ENCODE data around the gene PHLDA1.

The PHLDA1 gene

DNA sequence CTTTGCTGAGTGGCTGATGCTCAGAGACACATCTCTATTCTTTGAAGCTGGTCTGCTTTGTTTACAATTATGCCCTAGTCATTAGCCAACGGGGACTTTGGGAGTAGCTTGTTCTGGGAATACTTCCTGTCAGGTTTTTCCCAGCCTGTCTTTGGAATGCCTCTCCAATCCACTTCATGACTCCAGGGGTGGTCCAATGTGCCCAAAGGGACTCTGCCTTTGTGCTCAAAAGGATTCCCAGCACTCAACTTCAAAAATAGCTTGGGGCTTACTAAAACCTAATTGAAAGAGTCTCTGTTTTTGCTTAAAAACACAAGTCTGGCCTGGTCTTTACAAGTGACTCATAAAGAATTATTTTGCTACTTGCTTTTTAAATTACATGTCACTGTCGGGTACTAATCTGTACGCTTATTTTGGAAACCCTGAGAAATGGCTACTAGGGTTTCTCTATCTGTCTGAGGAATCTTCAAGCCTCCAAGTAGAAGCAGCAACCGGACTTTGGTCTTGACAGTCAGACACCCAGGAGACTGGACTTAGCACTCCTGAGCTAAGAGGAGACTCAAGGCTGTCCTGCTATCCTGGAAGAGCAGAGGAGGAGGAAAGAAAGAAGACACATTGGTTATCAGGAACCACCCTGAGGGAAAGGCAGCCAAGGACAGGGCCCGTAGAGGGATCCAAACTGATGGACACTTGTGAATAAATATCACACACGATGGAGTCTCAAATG is 20.7 kb downstream of the PHLDA1 start:
- Histone ChIP-seq H3K27me3 (ENCODE audit: insufficient read depth, low read length) (no peaks in the 10 kb centered on the region), H3K9me3 (ENCODE audit: insufficient read depth, low read depth, low read length) (no peaks in the 10 kb centered on the region), H3K27ac (ENCODE audit: low read length) (no peak overlapping the region), H3K9ac (ENCODE audit: low read depth, low read length) (no peak overlapping the region), H3K4me1 (ENCODE audit: insufficient read depth, low read length) (peaks cover 19% of the 10 kb centered on the region), H3K4me3 (ENCODE audit: low read length) (no peak overlapping the region), H3K36me3 (ENCODE audit: insufficient read depth, low read depth, low read length) (no peaks in the 10 kb centered on the region)

DNA sequence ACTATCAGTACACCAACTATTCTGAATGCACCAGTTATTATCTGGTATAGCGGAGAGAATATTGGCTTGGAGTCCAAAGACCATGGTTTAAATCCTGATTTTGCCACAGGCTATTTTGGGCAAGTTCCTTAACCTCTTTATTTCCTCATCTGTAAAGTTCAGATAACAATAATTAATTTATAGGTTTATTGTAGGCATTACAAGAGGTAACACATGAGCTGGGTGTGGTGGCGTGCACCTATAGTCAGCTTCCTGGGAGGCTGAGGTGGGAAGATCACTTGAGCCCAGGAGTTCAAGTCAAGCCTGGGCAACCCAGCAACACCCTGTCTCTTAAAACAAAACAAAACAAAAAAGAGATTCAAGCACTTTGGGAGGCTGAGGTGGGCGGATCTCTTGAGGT is 23.1 kb downstream of the PHLDA1 start:
- Histone ChIP-seq H3K27ac (ENCODE audit: low read length) (no peak overlapping the region), H3K27me3 (ENCODE audit: insufficient read depth, low read length) (no peaks in the 10 kb centered on the region), H3K9me3 (ENCODE audit: insufficient read depth, low read depth, low read length) (peaks cover 8% of the 10 kb centered on the region; the same call in 1 of the 2 replicates), H3K4me1 (ENCODE audit: insufficient read depth, low read length) (peaks cover 19% of the 10 kb centered on the region), H3K9ac (ENCODE audit: low read depth, low read length) (no peak overlapping the region), H3K4me3 (ENCODE audit: low read length) (no peak overlapping the region), H3K36me3 (ENCODE audit: insufficient read depth, low read depth, low read length) (no peaks in the 10 kb centered on the region)

DNA sequence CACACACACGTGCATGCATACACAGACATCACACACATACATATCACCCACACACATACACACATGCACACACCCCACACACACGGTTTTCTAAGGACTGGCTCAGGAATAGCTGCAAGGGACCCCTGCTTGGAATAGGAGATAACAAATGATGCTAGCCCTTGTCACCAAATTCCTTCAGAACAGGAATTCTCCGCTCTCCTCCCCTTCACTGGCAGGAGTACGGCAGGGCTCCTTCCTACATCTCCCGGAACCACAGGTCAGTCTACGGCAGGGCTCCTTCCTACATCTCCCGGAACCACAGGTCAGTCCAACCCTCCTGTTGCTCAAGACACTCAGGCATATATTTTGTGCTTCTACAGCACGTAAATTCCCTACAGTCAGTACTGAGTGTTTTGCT is 23.9 kb downstream of the PHLDA1 start:
- Histone ChIP-seq H3K36me3 (ENCODE audit: insufficient read depth, low read depth, low read length) (no peaks in the 10 kb centered on the region), H3K27ac (ENCODE audit: low read length) (no peak overlapping the region), H3K4me3 (ENCODE audit: low read length) (no peak overlapping the region), H3K9ac (ENCODE audit: low read depth, low read length) (no peak overlapping the region), H3K27me3 (ENCODE audit: insufficient read depth, low read length) (no peaks in the 10 kb centered on the region), H3K9me3 (ENCODE audit: insufficient read depth, low read depth, low read length) (peaks cover 8% of the 10 kb centered on the region; the same call in 1 of the 2 replicates), H3K4me1 (ENCODE audit: insufficient read depth, low read length) (peaks cover 19% of the 10 kb centered on the region)

DNA sequence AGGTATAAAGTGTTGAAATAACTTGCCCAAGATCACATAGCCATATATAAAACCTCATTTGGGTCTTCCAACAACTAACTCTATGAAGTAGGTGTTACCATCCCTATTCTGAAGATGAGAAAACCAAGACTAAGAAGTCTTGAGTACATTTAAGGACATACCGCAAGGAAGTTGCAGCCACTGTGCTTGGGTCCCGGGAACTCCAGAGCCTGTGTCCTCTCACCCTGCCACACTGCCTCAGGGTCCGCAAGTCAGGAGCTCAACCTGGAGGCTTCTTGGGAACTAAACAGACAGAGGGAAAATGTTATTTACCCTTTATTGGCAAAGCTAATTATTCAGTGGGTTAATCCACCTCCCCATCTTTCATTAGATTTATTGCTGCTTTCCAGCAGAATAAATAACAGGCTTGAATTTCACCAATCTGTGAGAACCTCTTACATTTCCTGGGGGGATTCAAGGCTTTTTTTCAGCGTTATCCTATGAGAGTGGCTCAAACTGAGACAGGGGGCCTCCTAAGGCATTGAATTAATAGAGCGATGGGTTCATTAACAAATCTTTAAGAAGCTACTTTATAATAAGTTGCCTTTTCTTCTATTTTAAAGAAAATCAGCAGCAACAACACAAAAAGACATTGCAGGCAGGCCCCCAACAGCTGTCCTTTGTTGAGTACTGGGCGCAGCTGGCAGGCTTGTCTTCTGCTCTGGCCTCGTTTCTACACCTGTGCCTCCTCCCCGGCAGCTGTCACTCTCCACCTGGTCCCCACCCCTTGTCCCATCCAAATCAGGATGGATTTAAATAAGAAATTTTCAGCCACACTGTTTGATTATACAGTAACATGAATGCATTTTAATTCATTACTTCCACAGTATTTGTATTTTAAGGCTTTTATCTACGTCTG is 25.3 kb downstream of the PHLDA1 start:
- Histone ChIP-seq H3K27ac (ENCODE audit: low read length) (no peak overlapping the region), H3K9ac (ENCODE audit: low read depth, low read length) (no peak overlapping the region), H3K4me3 (ENCODE audit: low read length) (no peak overlapping the region), H3K36me3 (ENCODE audit: insufficient read depth, low read depth, low read length) (no peaks in the 10 kb centered on the region), H3K27me3 (ENCODE audit: insufficient read depth, low read length) (no peaks in the 10 kb centered on the region), H3K4me1 (ENCODE audit: insufficient read depth, low read length) (peaks cover 19% of the 10 kb centered on the region), H3K9me3 (ENCODE audit: insufficient read depth, low read depth, low read length) (peaks cover 8% of the 10 kb centered on the region; the same call in 1 of the 2 replicates)

DNA sequence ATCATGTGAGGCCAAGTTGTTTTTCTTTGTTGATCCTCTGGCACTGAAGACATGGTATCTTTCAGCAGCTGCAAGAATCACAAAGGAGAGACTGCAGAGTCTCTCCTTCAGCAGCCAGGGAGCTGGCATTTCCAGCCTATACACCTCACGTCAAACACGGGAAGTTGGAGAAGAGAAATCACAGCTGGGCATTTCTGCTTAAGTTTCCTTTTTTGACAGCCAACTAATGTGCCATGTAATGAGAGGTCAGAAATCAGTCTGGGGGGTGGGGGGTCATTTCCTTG is 28.3 kb downstream of the PHLDA1 start:
- Histone ChIP-seq H3K27me3 (ENCODE audit: insufficient read depth, low read length) (no peaks in the 10 kb centered on the region), H3K9me3 (ENCODE audit: insufficient read depth, low read depth, low read length) (peaks cover 8% of the 10 kb centered on the region; the same call in 1 of the 2 replicates), H3K4me1 (ENCODE audit: insufficient read depth, low read length) (peaks cover 5% of the 10 kb centered on the region; the same call in 1 of the 2 replicates), H3K36me3 (ENCODE audit: insufficient read depth, low read depth, low read length) (no peaks in the 10 kb centered on the region), H3K4me3 (ENCODE audit: low read length) (no peak overlapping the region), H3K27ac (ENCODE audit: low read length) (no peak overlapping the region), H3K9ac (ENCODE audit: low read depth, low read length) (0 out of 2 replicates have a peak overlapping the region, but pooled peaks have one; percentile 42)

DNA sequence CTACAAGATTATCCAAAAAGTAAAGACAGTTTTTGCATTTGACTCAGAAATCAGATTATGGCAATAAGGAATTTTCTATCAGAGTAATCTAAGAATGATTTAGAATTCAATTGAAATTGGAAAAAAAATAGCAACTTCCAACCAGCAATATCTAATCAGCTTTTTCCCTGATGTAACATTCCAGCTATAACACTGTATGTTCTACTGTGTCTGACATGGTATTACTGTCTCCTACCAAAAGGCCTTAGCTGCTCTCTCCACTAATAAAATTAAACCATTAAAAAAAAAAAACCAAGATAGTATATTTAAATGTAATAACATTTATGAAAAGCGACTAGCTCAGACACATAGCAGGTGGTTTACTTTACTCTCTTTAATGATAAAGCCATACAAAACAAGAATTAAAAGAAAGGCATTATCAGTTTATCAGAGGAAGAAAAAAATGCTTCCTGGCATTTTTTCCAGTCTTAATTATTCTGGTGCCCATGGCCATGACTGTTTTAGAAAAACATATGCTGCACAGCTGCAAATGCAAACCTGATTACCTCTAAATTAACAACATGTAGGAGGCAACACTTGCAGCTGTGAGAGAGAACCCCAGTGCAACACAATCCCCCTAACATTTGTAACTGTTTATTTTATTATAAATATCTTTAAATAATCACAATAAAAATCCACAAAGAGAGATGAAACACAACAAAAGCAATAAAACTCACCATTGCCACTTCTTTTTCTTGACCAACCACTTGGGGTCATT is 28.8 kb downstream of the PHLDA1 start:
- Histone ChIP-seq H3K9ac (ENCODE audit: low read depth, low read length) (no peak overlapping the region), H3K27me3 (ENCODE audit: insufficient read depth, low read length) (no peaks in the 10 kb centered on the region), H3K36me3 (ENCODE audit: insufficient read depth, low read depth, low read length) (no peaks in the 10 kb centered on the region), H3K9me3 (ENCODE audit: insufficient read depth, low read depth, low read length) (peaks cover 8% of the 10 kb centered on the region; the same call in 1 of the 2 replicates), H3K4me3 (ENCODE audit: low read length) (no peak overlapping the region), H3K4me1 (ENCODE audit: insufficient read depth, low read length) (peaks cover 5% of the 10 kb centered on the region; the same call in 1 of the 2 replicates), H3K27ac (ENCODE audit: low read length) (no peak overlapping the region)

DNA sequence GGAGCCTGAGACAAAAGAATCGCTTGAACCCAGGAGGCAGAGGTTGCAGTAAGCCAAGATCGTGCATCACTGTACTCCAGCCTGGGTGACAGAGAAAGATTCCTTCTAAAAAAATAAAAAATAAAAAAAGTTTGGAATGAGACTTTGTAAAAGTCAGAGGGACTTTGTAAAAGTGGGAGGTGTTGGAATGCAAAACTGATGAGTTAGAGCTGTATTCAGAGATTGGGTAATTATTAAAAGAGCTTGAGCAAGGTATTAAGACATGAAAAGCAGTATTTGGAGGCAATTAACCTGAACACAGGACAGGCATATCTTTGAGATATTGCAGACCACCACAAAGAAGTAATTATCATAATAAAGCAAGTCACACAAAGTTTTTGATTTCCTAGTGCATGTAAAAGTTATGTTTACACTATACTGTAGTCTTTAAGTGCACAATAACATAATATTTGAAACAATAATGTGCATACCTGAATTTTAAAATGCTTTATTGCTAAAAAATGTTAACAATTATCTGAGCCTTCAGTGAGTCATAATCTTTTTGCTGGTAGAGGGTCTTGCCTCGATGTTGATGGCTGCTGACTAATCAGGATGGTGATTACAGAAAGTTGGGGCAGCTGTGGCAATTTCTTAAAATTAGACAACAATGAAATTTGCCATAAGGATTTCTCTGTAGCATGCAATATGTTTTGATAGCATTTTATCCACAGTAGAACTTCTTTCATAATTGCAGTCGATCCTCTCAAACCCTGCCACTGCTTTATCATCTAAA is 33.1 kb downstream of the PHLDA1 start:
- H3K9ac ChIP-seq (ENCODE audit: low read depth, low read length) = no peak overlapping the region
- no peak overlapping the region for H3K4me3 ChIP-seq (ENCODE audit: low read length)
- no peaks in the 10 kb centered on the region for H3K9me3 ChIP-seq (ENCODE audit: insufficient read depth, low read depth, low read length)
- no peaks in the 10 kb centered on the region for H3K4me1 ChIP-seq (ENCODE audit: insufficient read depth, low read length)
- no peaks in the 10 kb centered on the region for H3K27me3 ChIP-seq (ENCODE audit: insufficient read depth, low read length)
- no peak overlapping the region for H3K27ac ChIP-seq (ENCODE audit: low read length)
- H3K36me3 ChIP-seq (ENCODE audit: insufficient read depth, low read depth, low read length) = no peaks in the 10 kb centered on the region

DNA sequence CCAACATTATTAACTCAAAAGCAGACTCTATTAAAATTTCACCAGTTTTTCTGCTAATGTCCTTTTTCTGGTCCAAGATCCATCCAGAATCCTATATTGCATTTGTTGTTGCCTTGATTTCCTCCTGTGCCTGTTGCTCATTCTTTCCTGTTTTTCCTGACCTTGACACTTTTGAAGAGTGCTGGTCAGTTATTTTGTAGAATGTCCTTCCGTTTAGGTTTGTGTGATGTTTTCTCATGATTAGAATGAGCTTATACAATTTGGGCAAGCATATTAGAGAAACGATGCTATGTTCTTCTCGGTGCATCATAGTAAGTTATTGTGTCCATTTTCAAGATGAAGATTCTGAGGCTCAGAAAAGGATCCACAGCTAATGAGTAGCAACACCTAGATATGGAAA is 33.9 kb downstream of the PHLDA1 start:
- Histone ChIP-seq H3K36me3 (ENCODE audit: insufficient read depth, low read depth, low read length) (no peaks in the 10 kb centered on the region), H3K27me3 (ENCODE audit: insufficient read depth, low read length) (no peaks in the 10 kb centered on the region), H3K27ac (ENCODE audit: low read length) (no peak overlapping the region), H3K4me1 (ENCODE audit: insufficient read depth, low read length) (no peaks in the 10 kb centered on the region), H3K9ac (ENCODE audit: low read depth, low read length) (no peak overlapping the region), H3K4me3 (ENCODE audit: low read length) (no peak overlapping the region), H3K9me3 (ENCODE audit: insufficient read depth, low read depth, low read length) (no peaks in the 10 kb centered on the region)

DNA sequence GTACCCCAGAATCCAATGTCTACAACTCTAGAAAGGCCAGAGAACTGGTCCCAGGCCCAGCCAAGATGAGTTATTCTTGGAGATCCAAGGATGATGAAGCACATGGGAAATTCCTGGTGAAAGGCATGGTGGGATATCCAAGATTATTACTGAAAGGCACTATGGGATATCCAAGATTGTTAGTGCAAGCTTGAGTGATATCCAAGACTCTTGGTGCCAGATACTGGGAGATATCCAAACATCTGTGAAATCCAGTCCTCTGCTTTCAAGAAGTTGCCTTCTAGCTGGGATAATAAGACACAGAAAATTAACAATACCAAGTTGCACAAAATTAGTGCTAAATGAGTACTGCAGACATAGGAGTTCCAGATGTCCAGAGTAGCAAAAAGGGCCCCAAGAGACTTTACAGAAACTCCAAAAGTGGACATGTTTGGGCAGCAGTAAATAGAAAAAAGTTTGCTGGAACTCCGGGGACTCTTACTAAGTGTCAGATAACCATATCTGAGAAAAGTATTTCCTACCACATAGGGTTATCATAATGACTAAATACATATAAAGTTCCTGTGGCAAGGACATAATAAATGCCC is 34.6 kb downstream of the PHLDA1 start:
- Histone ChIP-seq H3K9ac (ENCODE audit: low read depth, low read length) (no peak overlapping the region), H3K4me1 (ENCODE audit: insufficient read depth, low read length) (no peaks in the 10 kb centered on the region), H3K36me3 (ENCODE audit: insufficient read depth, low read depth, low read length) (no peaks in the 10 kb centered on the region), H3K9me3 (ENCODE audit: insufficient read depth, low read depth, low read length) (no peaks in the 10 kb centered on the region), H3K27ac (ENCODE audit: low read length) (no peak overlapping the region), H3K4me3 (ENCODE audit: low read length) (no peak overlapping the region), H3K27me3 (ENCODE audit: insufficient read depth, low read length) (no peaks in the 10 kb centered on the region)

DNA sequence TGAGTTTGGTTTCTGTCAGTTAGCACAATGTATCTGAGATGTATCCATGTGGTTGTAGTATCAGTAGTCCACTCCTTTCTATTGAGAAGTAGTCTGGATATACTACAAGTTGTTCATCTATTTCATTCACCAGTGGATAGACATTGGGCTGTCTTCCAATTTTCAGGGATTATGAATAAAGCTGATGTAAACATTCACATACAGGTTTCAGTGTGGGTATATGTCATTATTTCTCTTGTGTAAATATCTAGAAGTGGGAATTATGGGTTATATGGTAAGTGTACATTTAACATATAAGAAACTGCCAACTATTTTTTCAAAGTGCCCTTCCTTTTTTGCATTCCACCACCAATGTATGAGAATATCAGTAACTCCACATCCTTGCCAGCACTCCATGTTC is 35.9 kb downstream of the PHLDA1 start:
- Histone ChIP-seq H3K27ac (ENCODE audit: low read length) (no peak overlapping the region), H3K4me1 (ENCODE audit: insufficient read depth, low read length) (peaks cover 3% of the 10 kb centered on the region; the same call in 1 of the 2 replicates), H3K4me3 (ENCODE audit: low read length) (no peak overlapping the region), H3K9me3 (ENCODE audit: insufficient read depth, low read depth, low read length) (no peaks in the 10 kb centered on the region), H3K36me3 (ENCODE audit: insufficient read depth, low read depth, low read length) (no peaks in the 10 kb centered on the region), H3K9ac (ENCODE audit: low read depth, low read length) (no peak overlapping the region), H3K27me3 (ENCODE audit: insufficient read depth, low read length) (no peaks in the 10 kb centered on the region)
